ENCODE data around the gene SORBS2. TPM values are rescaled to one million over a fixed set of nuclear protein-coding genes. Genes with fewer than 3 reads are reported as not detected.

SORBS2 gene
- total RNA-seq, 1 experiment from 2014 or later = 8.4 TPM

- in situ Hi-C loops (cut with HindIII; ENCODE audit: low pct_unique_long_range_greater_than_20kb, low sequenced_read_pairs) = no loop called here
- POLR2A ChIA-PET = no interaction called here
- peak; percentile 42; the same call in 1 of the 2 replicates for ATAC-seq
- DNase-seq (ENCODE audit: low read depth, low spot score) = no peak
- CTCF ChIA-PET = no interaction called here
- H3K36me3 ChIP-seq (ENCODE audit: control insufficient read depth, insufficient read depth, low read length) = no peaks in the 10 kb centered on the region; the same call in 1 of the 2 replicates
- no peak overlapping the region for H3K27ac ChIP-seq (ENCODE audit: low read length)
- BruUV-seq (replicated peaks) = no TSS peak
- H3K27me3 ChIP-seq (ENCODE audit: control insufficient read depth, insufficient read depth, low read length) = peaks cover 20% of the 10 kb centered on the region
- no peaks in the 10 kb centered on the region for H3K9me3 ChIP-seq (ENCODE audit: control insufficient read depth, insufficient read depth, low read depth, low read length)
- intact Hi-C loops (cut with micrococcal nuclease; ENCODE audit: unreplicated experiment) = no loop called here
- no peak for TF ChIP-seq POLR2AphosphoS5 (IDR thresholded peaks at IDR 0.05; ENCODE audit: low read depth, low read length)
- TF ChIP-seq SIN3A (IDR thresholded peaks at IDR 0.05; ENCODE audit: borderline replicate concordance, insufficient read depth, low read depth, low read length) = no peak
- no peak for TF ChIP-seq CTCF (IDR thresholded peaks at IDR 0.05)
- H3K4me3 ChIP-seq (ENCODE audit: low read depth in 2 of 2, low read length in 2 of 2) = no peak overlapping the region
- H3K4me1 ChIP-seq (ENCODE audit: control insufficient read depth, insufficient read depth, low read length) = peaks cover 2% of the 10 kb centered on the region; the same call in 1 of the 2 replicates
These were observed 275.6 kb downstream of the SORBS2 start for GRCh38 chr4:185536411-185536709.

DNA sequence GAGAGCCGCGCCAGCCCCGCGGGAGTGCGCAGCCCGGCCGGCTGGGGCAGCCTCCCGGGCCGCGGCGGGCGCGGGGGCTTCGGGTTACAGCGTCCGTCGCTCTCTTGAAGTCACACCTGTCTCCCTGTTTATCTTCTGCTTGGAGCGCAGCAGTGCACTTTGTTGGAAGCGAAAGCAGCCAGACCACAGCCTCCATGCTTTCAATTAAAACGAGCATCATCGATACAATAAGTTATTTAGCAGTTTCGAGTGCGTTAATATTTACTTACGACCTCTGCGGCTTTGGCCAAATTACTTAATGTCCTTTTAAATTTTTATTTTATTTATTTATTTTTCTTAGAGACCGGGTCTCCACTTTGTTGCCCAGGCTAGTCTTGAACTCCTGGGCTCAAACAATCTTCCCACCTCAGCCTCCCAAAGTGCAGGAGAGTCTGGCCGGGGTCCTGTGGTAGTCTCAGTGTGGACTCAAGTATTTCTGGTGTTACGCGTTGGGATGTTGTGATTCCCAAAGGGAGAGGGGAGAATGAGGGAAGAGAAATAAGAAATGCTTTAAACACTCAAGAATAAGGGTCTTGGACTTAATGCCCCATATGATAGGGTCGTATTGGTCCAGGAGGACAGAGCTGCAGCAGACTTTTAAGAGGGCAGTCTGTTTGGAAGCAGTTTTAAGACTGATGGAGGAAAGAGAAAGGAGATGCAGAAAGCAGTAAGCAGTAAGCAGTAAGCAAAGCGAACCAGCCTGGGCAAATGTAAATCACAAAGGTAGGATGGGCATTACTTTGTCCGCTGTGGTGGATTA, 276.2 kb downstream of the SORBS2 start:
- Histone ChIP-seq H3K9me3 (ENCODE audit: control insufficient read depth, insufficient read depth, low read depth, low read length) (no peaks in the 10 kb centered on the region), H3K27me3 (ENCODE audit: control insufficient read depth, insufficient read depth, low read length) (peaks cover 20% of the 10 kb centered on the region), H3K27ac (ENCODE audit: low read length) (no peak overlapping the region), H3K4me1 (ENCODE audit: control insufficient read depth, insufficient read depth, low read length) (peaks cover 2% of the 10 kb centered on the region; the same call in 1 of the 2 replicates), H3K4me3 (ENCODE audit: low read depth in 2 of 2, low read length in 2 of 2) (peak overlapping the region; percentile 4 to 32; a peak in 2 of 4 replicates), H3K36me3 (ENCODE audit: control insufficient read depth, insufficient read depth, low read length) (no peaks in the 10 kb centered on the region; the same call in 1 of the 2 replicates)
- BruUV-seq (replicated peaks) = no TSS peak
- TF ChIP-seq SIN3A (IDR thresholded peaks at IDR 0.05; ENCODE audit: borderline replicate concordance, insufficient read depth, low read depth, low read length) = no peak
- TF ChIP-seq REST (IDR thresholded peaks at IDR 0.05; ENCODE audit: insufficient read depth in 1 of 2, low read depth in 2 of 2, low read length in 1 of 2) = no peak
- TF ChIP-seq POLR2AphosphoS5 (IDR thresholded peaks at IDR 0.05; ENCODE audit: low read depth, low read length) = no peak
- TF ChIP-seq TCF7L2 (IDR thresholded peaks at IDR 0.05; ENCODE audit: low read depth, low read length) = no peak
- in situ Hi-C loops (cut with HindIII; ENCODE audit: low pct_unique_long_range_greater_than_20kb, low sequenced_read_pairs) = no loop called here
- ChIA-PET POLR2A (no interaction called here), CTCF (no interaction called here)
- DNase-seq (ENCODE audit: low read depth, low spot score) = no peak
- intact Hi-C loops (cut with micrococcal nuclease; ENCODE audit: unreplicated experiment) = no loop called here
- ATAC-seq = no peak
